Activated naive CD8-positive, alpha-beta T cell treated with anti-CD3 and anti-CD28 coated beads for 36 hours (primary cell): ENCODE results near the gene MYOG. TPM values are rescaled to one million over a fixed set of nuclear protein-coding genes. Genes with fewer than 3 reads are reported as not detected.
A peak's percentile ranks its signal among the peaks of the same experiment; 100 is the strongest.

Experiments used
- DNase-seq: peaks from one replicate; pipeline ENCODE4 v3.0.0; 2021
- H3K27ac Mint-ChIP-seq: one replicate; pipeline ENCODE4 v1.8.0; 2022; ENCODE audit warnings: mild to moderate bottlenecking, moderate library complexity, mixed read lengths
- H3K27me3 Mint-ChIP-seq: one replicate; pipeline ENCODE4 v1.8.0; 2022; ENCODE audit warnings: mild to moderate bottlenecking, mixed read lengths
- H3K36me3 Mint-ChIP-seq: one replicate; pipeline ENCODE4 v1.8.0; 2021; ENCODE audit warnings: mild to moderate bottlenecking, mixed read lengths
- H3K4me1 Mint-ChIP-seq: one replicate; pipeline ENCODE4 v1.8.0; 2021; ENCODE audit warnings: mixed read lengths
- H3K4me3 Mint-ChIP-seq: one replicate; pipeline ENCODE4 v1.8.0; 2022; ENCODE audit warnings: mild to moderate bottlenecking, moderate library complexity, mixed read lengths
- H3K9me3 Mint-ChIP-seq: one replicate; pipeline ENCODE4 v1.8.0; 2022; ENCODE audit warnings: mixed read lengths
- total RNA-seq, 2 experiments: library from RNA; stranded (reverse); gene quantifications; one replicate each; pipeline ENCODE4 v1.2.3, GENCODE V29; 2021

The MYOG gene
- total RNA-seq, 2 experiments from 2014 or later: not detected

DNA sequence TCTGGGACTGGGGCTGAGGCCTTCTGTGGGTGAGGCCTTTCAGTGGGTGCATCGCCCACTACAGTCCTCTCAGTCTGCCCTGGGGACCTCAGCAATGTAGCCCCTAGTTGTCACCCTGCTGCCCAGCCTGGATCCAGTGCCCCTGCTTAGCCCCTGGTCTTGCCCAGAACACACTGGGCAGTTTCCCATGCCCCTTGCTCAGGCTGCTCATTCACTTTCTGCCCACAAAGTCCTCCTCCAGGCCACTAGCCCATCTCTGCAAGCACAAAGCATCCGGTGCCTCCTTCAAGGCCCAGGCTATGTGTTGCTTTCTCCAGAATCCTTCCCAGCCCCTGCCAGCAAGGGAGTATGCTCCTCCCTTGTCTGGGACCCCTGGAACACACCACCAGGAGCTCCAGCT is 36.3 kb upstream of the MYOG start:
- Mint-ChIP-seq H3K27ac (no peak overlapping the region), H3K4me1 (no peaks in the 10 kb centered on the region), H3K36me3 (no peaks in the 10 kb centered on the region), H3K9me3 (no peaks in the 10 kb centered on the region), H3K4me3 (no peak overlapping the region), H3K27me3 (peaks cover 84% of the 10 kb centered on the region)
- DNase-seq: no peak

DNA sequence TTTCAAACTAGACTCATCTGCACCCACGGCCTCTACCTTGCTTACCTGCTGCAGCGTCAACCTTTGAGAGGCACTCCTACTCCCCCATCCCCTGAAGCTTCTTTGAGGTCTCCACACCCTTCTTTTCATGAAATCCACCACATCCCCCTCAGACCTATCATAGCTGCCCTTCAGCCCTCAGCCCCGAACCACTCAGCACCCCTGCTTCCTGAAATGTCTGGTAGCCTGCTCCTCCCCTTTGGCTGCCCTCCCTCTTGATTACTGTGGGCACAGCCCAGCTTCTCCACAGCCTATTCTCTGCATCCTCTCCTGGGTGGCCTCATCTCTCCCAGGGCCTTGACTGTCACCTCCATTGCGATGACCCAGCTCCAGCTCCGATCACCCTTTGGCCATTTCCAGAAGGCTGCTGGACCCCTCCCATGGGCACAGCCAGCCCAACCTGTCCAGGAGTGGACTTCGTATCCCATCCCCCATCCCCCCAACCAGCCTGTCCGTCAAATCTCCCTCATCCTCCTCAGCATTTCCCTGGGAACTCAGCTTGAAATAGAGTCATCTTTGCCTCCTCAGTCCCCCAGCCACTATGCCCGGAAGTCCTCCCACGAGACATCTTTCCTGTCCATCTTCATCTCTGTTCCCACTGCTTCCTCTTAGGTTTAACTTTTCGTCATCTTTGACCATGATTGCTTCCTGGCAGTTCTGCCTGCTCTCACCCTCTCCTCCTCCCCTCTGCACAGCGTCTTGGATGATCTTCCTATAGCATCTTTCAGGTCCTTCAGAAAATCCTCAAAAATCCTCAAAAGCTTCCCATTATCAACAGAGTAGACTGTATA is 35.6 kb upstream of the MYOG start:
- no peak for DNase-seq
- Mint-ChIP-seq H3K4me3 (no peak overlapping the region), H3K27ac (no peak overlapping the region), H3K27me3 (peaks cover 80% of the 10 kb centered on the region), H3K9me3 (no peaks in the 10 kb centered on the region), H3K36me3 (no peaks in the 10 kb centered on the region), H3K4me1 (no peaks in the 10 kb centered on the region)

DNA sequence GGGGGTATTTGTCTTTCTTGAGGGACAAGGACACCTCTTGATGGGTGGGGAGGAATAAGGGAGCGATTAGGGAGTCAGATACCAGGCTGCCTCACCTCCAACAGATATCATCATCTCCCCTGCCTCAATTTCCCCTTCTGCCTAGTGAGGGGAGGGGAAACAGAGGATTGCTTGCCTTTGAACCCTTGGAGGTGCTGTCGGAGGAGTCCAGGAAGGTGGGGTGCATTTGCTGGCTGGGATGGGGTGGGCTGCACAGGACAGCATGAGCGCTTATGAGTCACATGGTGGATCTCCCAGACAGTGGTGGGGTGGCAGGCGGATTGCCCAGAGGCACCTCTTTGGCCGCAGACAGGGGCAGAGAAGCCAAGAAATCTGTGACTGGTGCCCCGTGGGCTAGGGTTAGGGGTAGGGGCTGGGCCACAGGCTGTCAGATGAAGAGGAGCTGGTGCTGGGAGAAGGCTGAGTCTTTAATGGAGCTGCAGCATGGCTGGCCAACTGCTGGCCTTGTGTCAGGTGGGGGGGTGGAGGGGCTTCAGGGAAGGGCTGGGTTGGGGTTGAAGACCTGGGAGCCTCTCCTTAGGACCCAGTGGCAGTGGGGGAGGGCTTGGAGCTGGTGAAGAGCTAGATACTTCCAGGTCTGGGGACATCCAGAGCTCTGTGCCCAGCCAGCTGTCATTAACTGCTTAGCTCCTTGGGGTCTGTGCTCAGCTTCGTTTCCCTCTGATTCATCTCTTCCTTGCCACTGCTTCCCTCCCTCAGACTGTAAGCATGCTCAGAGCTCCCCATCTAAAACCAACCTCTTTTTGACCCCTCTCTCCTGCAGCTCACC is 34.7 kb upstream of the MYOG start:
- Mint-ChIP-seq H3K9me3 (no peaks in the 10 kb centered on the region), H3K4me3 (no peak overlapping the region), H3K27ac (no peak overlapping the region), H3K36me3 (no peaks in the 10 kb centered on the region), H3K4me1 (no peaks in the 10 kb centered on the region), H3K27me3 (peaks cover 75% of the 10 kb centered on the region)
- no peak for DNase-seq

DNA sequence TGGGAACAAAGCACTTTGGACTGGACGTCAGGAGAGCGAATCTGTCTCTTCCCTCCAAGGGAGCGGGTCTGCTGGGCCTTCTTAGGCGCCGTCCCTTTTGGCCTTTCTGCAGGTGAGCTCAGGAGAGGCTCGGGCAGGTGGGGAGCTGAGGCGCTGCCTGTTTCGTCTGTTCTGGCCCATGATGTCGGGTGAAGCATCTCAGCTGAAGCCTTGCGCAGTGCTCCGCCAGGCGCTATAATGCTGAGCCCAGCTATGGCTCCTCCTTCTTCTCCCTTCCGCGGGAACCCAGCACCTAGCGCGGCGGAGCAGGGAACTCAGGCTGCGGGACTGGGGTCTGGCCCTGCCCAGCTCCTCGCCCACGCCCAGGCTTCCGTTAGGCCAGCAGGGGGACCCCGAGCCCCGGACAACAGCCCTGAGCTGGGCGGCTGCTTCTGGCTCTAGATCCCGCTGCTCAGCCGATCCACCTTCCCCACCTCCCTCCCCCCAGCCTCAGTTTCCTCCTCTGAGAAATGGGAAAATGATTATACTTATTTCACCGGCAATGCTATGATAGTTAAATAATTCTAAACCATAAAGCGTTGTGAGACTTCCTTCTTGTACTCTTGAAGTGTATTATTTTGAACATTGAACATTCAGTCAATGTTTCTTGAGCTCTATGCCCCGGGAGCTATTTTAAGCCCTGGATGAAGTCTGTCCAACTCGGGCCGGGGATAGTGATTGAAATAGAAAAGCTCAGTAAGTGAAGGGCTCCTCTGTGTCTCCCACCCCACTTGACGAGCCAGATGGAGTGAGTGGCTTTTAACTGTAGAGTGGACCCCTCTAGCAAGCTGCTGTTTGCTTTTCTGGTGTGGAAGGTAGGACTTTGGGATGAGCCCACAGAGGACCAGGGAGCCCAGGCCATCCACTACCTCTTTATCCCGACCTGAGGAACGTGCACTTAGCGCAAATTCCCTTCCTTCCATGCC is 32.1 kb upstream of the MYOG start:
- Mint-ChIP-seq H3K27me3 (peaks cover 57% of the 10 kb centered on the region), H3K4me1 (no peaks in the 10 kb centered on the region), H3K4me3 (no peak overlapping the region), H3K9me3 (no peaks in the 10 kb centered on the region), H3K36me3 (no peaks in the 10 kb centered on the region), H3K27ac (no peak overlapping the region)
- DNase-seq: peak; percentile 58

DNA sequence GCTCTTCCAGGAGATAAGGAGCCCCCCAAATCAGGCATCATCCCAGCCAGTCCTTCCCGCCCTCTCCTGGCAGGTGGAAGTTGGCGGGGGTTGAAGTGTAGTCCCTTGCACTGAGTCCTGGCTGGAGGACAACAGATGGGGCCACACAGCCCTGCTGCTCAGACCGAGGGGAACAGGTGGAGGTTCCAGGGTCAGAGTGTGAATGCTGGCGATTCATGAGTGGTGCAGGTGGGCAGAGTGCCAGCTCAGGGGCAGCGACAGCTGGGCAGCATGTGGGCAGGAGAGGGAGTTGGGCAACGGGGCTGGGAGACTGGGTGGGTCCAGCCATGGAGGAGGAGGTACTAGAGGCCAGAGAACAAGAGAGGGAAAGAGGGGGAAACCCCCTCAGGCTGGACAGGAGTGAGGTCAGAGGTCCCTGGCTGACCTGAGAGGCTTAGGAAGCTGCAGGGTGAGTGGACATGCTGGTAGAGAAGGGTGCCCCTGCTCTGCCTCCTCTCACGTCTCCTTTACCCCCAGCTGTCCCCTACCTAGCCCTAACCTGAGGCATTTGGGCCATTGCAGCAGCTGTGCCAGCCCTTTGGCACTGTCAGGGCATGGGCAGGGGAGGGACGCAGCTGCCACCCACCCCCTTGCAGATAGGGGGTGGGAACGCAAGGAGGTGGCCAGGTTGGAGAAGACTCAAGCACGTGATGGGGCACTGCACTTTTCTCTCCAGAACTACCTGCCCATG is 30.4 kb upstream of the MYOG start:
- Mint-ChIP-seq H3K27ac (no peak overlapping the region), H3K9me3 (no peaks in the 10 kb centered on the region), H3K4me1 (no peaks in the 10 kb centered on the region), H3K4me3 (no peak overlapping the region), H3K27me3 (peaks cover 46% of the 10 kb centered on the region), H3K36me3 (no peaks in the 10 kb centered on the region)
- no peak for DNase-seq

DNA sequence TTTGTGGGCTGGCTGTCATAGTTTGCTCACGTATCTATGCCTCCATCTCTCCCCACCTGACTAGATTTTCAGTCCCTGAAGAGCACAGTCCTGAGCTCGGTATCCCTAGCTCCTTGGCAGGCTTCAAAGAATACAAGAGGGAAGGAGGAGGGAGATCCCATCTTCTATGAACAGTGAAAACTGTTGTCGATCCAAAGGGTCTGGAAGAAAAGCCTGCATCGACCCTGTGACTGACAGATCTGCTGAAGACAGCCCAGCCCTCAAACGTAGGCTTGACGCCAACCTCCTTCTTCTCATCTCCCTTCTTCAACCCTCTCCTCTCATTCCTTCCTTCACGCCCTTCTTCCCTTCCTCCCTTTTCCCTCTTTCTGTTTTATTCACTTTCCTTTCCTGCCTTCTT is 28.4 kb upstream of the MYOG start:
- DNase-seq: no peak
- peaks cover 34% of the 10 kb centered on the region for H3K27me3 Mint-ChIP-seq
- no peaks in the 10 kb centered on the region for H3K36me3 Mint-ChIP-seq
- H3K27ac Mint-ChIP-seq: no peak overlapping the region
- H3K4me3 Mint-ChIP-seq: no peak overlapping the region
- H3K4me1 Mint-ChIP-seq: no peaks in the 10 kb centered on the region
- no peaks in the 10 kb centered on the region for H3K9me3 Mint-ChIP-seq

DNA sequence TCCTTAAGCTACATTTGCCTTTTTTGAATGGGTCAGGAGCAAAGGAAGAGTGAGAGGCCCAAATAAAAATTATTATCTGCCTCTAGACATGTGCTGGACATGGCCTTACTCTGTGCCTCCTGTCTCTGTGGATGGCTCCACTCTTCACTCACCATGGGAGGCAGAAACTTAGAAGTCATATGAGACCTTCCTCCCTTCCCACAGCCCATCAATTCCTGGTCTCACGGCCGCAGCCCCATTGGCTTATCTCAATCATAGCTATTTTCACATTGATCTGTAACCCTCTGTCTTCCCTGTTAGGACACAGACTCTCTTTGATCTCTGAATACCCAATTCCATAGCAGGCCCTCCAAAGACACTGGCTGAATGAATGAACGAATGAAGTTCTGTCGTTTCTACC is 27.5 kb upstream of the MYOG start:
- Mint-ChIP-seq H3K27me3 (peaks cover 33% of the 10 kb centered on the region), H3K27ac (no peak overlapping the region), H3K9me3 (no peaks in the 10 kb centered on the region), H3K4me3 (no peak overlapping the region), H3K4me1 (no peaks in the 10 kb centered on the region), H3K36me3 (no peaks in the 10 kb centered on the region)
- DNase-seq: no peak

DNA sequence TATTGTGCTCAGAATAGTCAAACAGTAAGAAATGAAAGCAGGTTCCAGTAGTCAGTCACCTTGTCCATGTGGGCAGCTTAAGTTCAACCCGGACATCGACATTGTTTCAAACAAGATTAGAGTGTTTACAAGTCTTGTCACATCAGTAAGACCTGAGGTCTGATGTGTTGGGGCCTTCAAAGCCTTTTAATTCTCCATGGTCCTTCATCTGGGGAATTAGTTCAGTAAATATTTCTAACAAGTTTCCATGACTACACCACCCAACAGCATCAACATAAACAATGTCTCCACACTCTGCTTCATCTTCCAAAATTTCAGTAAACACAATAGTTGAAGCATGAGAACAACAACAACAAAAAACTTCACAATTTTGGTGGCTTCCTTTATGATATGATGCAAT is 26.7 kb upstream of the MYOG start:
- no peak overlapping the region for H3K27ac Mint-ChIP-seq
- no peaks in the 10 kb centered on the region for H3K4me1 Mint-ChIP-seq
- H3K4me3 Mint-ChIP-seq: no peak overlapping the region
- H3K36me3 Mint-ChIP-seq: no peaks in the 10 kb centered on the region
- peaks cover 33% of the 10 kb centered on the region for H3K27me3 Mint-ChIP-seq
- H3K9me3 Mint-ChIP-seq: no peaks in the 10 kb centered on the region
- DNase-seq: no peak

DNA sequence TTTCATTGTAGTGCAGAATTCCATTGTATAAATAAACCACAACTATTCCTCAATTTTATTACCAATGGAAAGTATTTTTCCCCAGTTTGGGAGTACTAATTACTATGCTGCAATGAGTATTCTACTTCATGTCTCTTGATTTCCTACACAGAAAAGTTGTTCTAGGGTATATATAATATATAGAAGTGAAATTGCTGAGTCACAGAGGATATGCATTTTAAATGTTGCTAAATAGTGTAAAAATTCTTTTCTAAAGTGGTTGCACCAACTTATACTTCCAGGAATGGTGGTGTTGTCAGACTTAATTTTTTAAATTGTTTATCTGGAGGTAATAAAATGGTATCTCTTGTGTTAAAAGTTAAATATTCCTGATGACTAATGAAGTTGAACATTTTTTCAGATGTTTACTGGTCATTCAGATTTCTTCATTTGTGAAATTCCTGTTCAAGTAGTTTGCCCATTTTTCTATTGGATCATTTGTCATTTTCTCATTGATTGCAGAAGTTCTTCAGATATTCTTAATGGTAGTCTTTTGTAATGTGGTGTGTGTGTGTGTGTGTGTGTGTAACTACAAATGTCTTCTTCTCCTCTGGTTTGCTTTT is 19.1 kb upstream of the MYOG start:
- H3K27ac Mint-ChIP-seq: no peak overlapping the region
- DNase-seq: no peak

DNA sequence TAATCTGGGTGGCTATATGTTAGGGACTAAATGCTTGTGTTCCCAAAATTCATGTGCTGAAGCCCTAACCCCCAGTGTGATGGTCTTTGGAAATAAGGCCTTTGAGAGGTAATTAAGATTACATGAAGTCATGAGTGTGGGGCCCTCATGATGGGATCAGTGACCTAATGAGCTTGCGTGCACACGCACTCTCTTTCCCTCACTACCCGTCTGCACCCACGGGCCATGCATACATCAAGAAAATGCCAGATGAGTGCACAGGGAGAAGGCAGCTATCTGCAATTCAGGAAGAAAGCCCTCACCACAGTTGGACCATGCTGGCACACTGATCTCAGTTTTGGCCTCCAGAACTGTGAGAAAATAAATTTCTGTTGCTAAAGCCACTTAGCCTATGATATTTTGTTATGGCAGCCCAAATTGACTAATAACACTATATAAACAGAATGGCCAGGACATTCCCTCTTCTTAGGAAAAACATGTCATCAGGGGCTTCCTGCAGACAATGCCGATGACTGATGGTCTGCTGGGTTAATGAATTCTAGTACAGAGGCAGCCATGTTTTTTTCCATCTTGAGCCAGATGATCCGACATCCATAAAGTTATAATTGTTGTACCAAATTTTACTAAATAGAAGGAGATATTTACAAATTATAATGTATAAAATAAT is 18.1 kb upstream of the MYOG start:
- Mint-ChIP-seq H3K9me3 (peaks cover 4% of the 10 kb centered on the region), H3K36me3 (no peaks in the 10 kb centered on the region), H3K4me1 (no peaks in the 10 kb centered on the region), H3K4me3 (no peak overlapping the region), H3K27ac (no peak overlapping the region), H3K27me3 (peaks cover 27% of the 10 kb centered on the region)
- DNase-seq: no peak

More for the DNA sequence above, 19.1 kb upstream of the MYOG start:
- H3K4me1 Mint-ChIP-seq: no peaks in the 10 kb centered on the region
- peaks cover 4% of the 10 kb centered on the region for H3K9me3 Mint-ChIP-seq
- H3K4me3 Mint-ChIP-seq: no peak overlapping the region
- no peaks in the 10 kb centered on the region for H3K36me3 Mint-ChIP-seq
- H3K27me3 Mint-ChIP-seq: peaks cover 36% of the 10 kb centered on the region

DNA sequence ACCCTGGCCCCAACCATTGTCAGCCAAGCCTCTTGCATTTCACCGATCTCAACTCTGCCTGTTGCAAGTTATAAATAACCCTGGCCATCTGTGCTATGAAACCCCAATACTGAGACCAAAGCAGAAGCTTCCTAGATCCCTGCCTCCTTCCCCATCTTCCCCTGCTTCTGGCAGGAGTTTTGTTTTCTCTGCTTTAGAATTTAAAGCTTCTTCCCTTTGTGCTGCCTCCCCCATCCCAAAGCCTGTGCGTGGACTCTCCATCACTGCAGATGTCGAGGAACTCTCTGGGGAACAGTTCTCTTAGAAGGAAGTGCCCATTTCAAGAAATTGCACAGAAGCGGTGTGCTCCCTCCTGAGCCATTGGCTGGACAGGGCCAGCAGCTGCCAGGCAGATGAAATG is 17.4 kb upstream of the MYOG start:
- no peaks in the 10 kb centered on the region for H3K4me1 Mint-ChIP-seq
- H3K27me3 Mint-ChIP-seq: peaks cover 21% of the 10 kb centered on the region
- H3K36me3 Mint-ChIP-seq: no peaks in the 10 kb centered on the region
- no peak overlapping the region for H3K27ac Mint-ChIP-seq
- no peak for DNase-seq
- H3K4me3 Mint-ChIP-seq: no peak overlapping the region
- peaks cover 4% of the 10 kb centered on the region for H3K9me3 Mint-ChIP-seq

DNA sequence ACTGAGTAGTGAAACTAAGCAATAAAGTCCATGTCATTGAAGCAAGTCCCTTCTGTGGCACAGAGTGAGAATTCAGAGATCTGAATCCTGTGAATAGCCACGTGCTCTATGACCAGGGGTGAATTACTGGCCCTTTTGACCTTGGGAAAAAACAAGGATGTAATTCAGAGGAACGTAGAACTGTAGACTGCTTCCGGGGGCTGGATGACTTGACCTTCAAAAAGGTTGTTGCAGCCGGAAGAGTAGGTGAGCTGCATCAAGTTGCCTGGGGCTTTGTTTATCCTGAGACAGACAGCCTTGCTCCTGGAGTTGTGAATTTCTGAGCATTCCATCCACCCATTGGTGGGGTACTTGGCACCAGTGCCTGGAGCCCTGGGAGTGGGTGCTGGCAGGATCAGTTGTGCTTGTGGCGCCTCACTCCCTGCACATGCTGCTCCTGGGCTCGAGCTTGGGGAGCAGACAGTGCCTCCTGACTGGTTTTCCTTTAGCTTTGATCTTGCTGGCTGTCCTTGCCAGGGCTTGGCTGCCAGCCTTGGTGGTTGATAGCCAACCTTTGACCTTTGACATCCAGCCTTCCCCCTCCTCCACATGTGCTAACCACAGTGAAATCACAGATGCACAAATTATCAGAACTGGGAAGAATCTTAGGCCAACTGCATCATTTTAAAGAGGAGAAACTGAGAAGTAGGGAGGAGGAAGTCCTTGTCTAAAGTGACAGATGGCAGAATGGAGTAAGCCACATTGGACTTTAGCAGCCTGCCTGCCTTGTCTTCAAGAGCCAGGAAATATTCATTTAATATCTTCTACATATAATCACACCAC is 16.2 kb upstream of the MYOG start:
- peaks cover 9% of the 10 kb centered on the region for H3K27me3 Mint-ChIP-seq
- H3K4me3 Mint-ChIP-seq: no peak overlapping the region
- H3K4me1 Mint-ChIP-seq: no peaks in the 10 kb centered on the region
- no peak overlapping the region for H3K27ac Mint-ChIP-seq
- peaks cover 5% of the 10 kb centered on the region for H3K9me3 Mint-ChIP-seq
- no peaks in the 10 kb centered on the region for H3K36me3 Mint-ChIP-seq
- no peak for DNase-seq

DNA sequence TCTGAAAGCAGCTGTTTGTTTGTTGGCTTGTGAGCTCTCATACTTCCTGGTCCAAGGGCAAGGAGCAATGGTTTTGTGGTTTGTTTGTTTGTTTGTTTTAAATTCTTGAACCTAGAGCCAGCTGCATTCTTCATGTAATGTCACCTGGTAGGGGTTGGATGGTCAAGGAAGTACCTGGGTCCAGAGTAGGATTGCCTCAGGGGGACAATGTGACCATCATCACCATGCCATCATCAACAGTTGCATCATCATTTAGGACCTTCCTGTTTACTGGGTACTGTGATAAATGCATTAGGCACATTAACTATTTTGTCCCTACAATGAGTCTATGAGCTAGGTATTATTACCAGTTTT is 14.7 kb upstream of the MYOG start:
- no peak overlapping the region for H3K27ac Mint-ChIP-seq
- H3K36me3 Mint-ChIP-seq: no peaks in the 10 kb centered on the region
- H3K4me1 Mint-ChIP-seq: no peaks in the 10 kb centered on the region
- peaks cover 4% of the 10 kb centered on the region for H3K27me3 Mint-ChIP-seq
- H3K9me3 Mint-ChIP-seq: peaks cover 13% of the 10 kb centered on the region
- H3K4me3 Mint-ChIP-seq: no peak overlapping the region
- no peak for DNase-seq
